Activated B cell treated with CpG ODN at 0.5 μM for 24 hours (primary cell): Measurements from ENCODE around the gene YBX1. TPM values are rescaled to one million over a fixed set of nuclear protein-coding genes. Genes with fewer than 3 reads are reported as not detected.

ENCODE experiments used
- ATAC-seq: fragments of 200-7000 bp; cut with Tn5 transposase; one replicate; pipeline ENCODE4 v1.10.0; 2021; ENCODE audit warnings: low read depth, mild to moderate bottlenecking, moderate library complexity
- CTCF ChIA-PET: fragments of 350-600 bp; sonication (Branson Sonifier 250); formaldehyde crosslinking; loops from one replicate; lab custom pipeline; 2021; ENCODE audit warnings: antibody characterized with exemption; lab: Charles Lee
- POLR2A ChIA-PET: fragments of 350-600 bp; sonication (Branson Sonifier 250); formaldehyde crosslinking; loops from one replicate; lab custom pipeline; 2021; ENCODE audit warnings: antibody characterized with exemption; lab: Charles Lee
- DNase-seq: peaks from one replicate; pipeline ENCODE4 v3.0.0; 2022
- H3K27ac Mint-ChIP-seq: one replicate; pipeline ENCODE4 v1.8.0; 2020; ENCODE audit warnings: mixed read lengths
- H3K27me3 Mint-ChIP-seq: one replicate; pipeline ENCODE4 v1.8.0; 2021; ENCODE audit warnings: mixed read lengths
- H3K36me3 Mint-ChIP-seq: one replicate; pipeline ENCODE4 v1.8.0; 2021; ENCODE audit warnings: low read depth, mixed read lengths
- H3K4me1 Mint-ChIP-seq: one replicate; pipeline ENCODE4 v1.8.0; 2021; ENCODE audit warnings: mixed read lengths
- H3K4me3 Mint-ChIP-seq: one replicate; pipeline ENCODE4 v1.8.0; 2020; ENCODE audit warnings: mild to moderate bottlenecking, mixed read lengths
- H3K9me3 Mint-ChIP-seq: one replicate; pipeline ENCODE4 v1.8.0; 2020; ENCODE audit warnings: mixed read lengths
- intact Hi-C: fragments of 100-400 bp; cut with micrococcal nuclease; formaldehyde crosslinking; loops from one replicate; pipeline ENCODE4 v1.15.1; 2024
- total RNA-seq: library from RNA; stranded (reverse); gene quantifications from 2 replicates; pipeline ENCODE4 v1.2.3, GENCODE V29; 2022
- TF ChIP-seq, protein P1 (sequence below): fragments of 200-600 bp; IDR thresholded peaks from one replicate; pipeline ENCODE4 v1.8.0; 2022; ENCODE audit warnings: antibody characterized with exemption, mild to moderate bottlenecking

The YBX1 gene
- total RNA-seq, 1 donor from 2014 or later: 609 TPM

GRCh38 chr1:42670425-42670824 lies 11.8 kb upstream of the YBX1 start:
- H3K4me1 Mint-ChIP-seq: no peaks in the 10 kb centered on the region
- TF ChIP-seq, protein P1, sequence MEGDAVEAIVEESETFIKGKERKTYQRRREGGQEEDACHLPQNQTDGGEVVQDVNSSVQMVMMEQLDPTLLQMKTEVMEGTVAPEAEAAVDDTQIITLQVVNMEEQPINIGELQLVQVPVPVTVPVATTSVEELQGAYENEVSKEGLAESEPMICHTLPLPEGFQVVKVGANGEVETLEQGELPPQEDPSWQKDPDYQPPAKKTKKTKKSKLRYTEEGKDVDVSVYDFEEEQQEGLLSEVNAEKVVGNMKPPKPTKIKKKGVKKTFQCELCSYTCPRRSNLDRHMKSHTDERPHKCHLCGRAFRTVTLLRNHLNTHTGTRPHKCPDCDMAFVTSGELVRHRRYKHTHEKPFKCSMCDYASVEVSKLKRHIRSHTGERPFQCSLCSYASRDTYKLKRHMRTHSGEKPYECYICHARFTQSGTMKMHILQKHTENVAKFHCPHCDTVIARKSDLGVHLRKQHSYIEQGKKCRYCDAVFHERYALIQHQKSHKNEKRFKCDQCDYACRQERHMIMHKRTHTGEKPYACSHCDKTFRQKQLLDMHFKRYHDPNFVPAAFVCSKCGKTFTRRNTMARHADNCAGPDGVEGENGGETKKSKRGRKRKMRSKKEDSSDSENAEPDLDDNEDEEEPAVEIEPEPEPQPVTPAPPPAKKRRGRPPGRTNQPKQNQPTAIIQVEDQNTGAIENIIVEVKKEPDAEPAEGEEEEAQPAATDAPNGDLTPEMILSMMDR: no peak
- ATAC-seq (no peak), DNase-seq (no peak)
- H3K27me3 Mint-ChIP-seq: no peaks in the 10 kb centered on the region
- H3K27ac Mint-ChIP-seq: no peak overlapping the region
- peaks cover 77% of the 10 kb centered on the region for H3K36me3 Mint-ChIP-seq
- CTCF ChIA-PET: no interaction called here
- POLR2A ChIA-PET: interaction anchor here (0.6 to 1.6 kb wide), 2 partner anchors 12 kb away, joined by 4 read pairs; partner anchors contain the start of genes PPIH and YBX1
- H3K9me3 Mint-ChIP-seq: no peaks in the 10 kb centered on the region
- intact Hi-C loops: no loop called here
- no peak overlapping the region for H3K4me3 Mint-ChIP-seq

- no peaks in the 10 kb centered on the region for H3K9me3 Mint-ChIP-seq
- peaks cover 52% of the 10 kb centered on the region for H3K36me3 Mint-ChIP-seq
- no peaks in the 10 kb centered on the region for H3K27me3 Mint-ChIP-seq
- DNase-seq: no peak
- no peak overlapping the region for H3K4me3 Mint-ChIP-seq
- no peak overlapping the region for H3K27ac Mint-ChIP-seq
- ATAC-seq: no peak
- POLR2A ChIA-PET: interaction anchor here (2.1 kb wide), 1 partner anchor 16 kb away, joined by 7 read pairs; the partner anchor contains the start of gene PPIH
- no peaks in the 10 kb centered on the region for H3K4me1 Mint-ChIP-seq
- TF ChIP-seq, protein P1: no peak
- CTCF ChIA-PET: no interaction called here
- intact Hi-C loops: no loop called here
These were observed 8.0 kb upstream of the YBX1 start for GRCh38 chr1:42674214-42674613.

GRCh38 chr1:42674682-42675081 lies 7.5 kb upstream of the YBX1 start:
- H3K4me1 Mint-ChIP-seq: no peaks in the 10 kb centered on the region
- POLR2A ChIA-PET: interaction anchor here (2.1 kb wide), 1 partner anchor 17 kb away, joined by 7 read pairs; the partner anchor contains the start of gene PPIH
- H3K9me3 Mint-ChIP-seq: no peaks in the 10 kb centered on the region
- DNase-seq (no peak), ATAC-seq (no peak)
- CTCF ChIA-PET: no interaction called here
- no peaks in the 10 kb centered on the region for H3K27me3 Mint-ChIP-seq
- TF ChIP-seq, protein P1: no peak
- intact Hi-C loops: no loop called here
- no peak overlapping the region for H3K27ac Mint-ChIP-seq
- no peak overlapping the region for H3K4me3 Mint-ChIP-seq
- H3K36me3 Mint-ChIP-seq: peaks cover 50% of the 10 kb centered on the region

GRCh38 chr1:42675467-42675866 lies 6.8 kb upstream of the YBX1 start:
- DNase-seq (no peak), ATAC-seq (no peak)
- TF ChIP-seq, protein P1: no peak
- intact Hi-C loops: no loop called here
- H3K36me3 Mint-ChIP-seq: peaks cover 42% of the 10 kb centered on the region
- ChIA-PET POLR2A (interaction anchor here (2.1 kb wide), 1 partner anchor 17 kb away, joined by 7 read pairs; the partner anchor contains the start of gene PPIH), CTCF (no interaction called here)
- no peaks in the 10 kb centered on the region for H3K9me3 Mint-ChIP-seq
- peaks cover 3% of the 10 kb centered on the region for H3K4me1 Mint-ChIP-seq
- no peak overlapping the region for H3K4me3 Mint-ChIP-seq
- H3K27ac Mint-ChIP-seq: no peak overlapping the region
- no peaks in the 10 kb centered on the region for H3K27me3 Mint-ChIP-seq

DNA sequence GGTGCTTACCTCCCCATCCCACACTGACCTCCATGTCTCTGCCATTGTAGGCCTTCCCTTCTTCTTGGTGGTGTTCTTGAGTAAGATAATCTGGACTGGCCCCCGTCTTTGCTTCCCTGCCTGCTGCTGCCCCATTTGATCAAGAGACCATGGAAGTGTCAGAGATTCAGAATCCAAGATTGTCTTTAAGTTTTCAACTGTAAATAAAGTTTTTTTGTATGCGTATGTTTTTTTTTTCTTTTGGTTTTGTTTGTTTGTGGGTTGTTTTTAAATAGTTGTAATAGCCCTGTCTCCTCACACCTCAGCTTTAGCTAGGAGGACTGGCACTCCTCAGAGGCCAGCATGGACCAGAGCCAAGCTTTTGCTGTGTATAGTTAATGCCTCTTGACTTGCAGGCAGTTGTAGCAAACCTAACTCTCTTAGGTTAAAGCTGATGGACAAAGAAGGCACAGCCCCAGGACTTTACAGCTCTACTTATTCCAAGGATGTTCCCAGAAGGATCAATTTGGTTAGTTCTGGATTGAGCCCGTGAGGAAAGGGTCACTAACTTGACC lies 5.6 kb upstream of the YBX1 start:
- H3K27me3 Mint-ChIP-seq: no peaks in the 10 kb centered on the region
- intact Hi-C loops: no loop called here
- TF ChIP-seq, protein P1: no peak
- no peak overlapping the region for H3K4me3 Mint-ChIP-seq
- no peak for ATAC-seq
- no peaks in the 10 kb centered on the region for H3K9me3 Mint-ChIP-seq
- H3K4me1 Mint-ChIP-seq: peaks cover 14% of the 10 kb centered on the region
- H3K27ac Mint-ChIP-seq: no peak overlapping the region
- no peak for DNase-seq
- ChIA-PET POLR2A (no interaction called here), CTCF (no interaction called here)
- peaks cover 40% of the 10 kb centered on the region for H3K36me3 Mint-ChIP-seq
